AG09309 (cell line): ENCODE results near the gene HSDL1.

Experiments used
- DNase-seq: peaks from one replicate; pipeline ENCODE4 v3.0.0-alpha.2; 2010; ENCODE audit warnings: low read depth
- H3K4me3 ChIP-seq: 2 replicates; pipeline ENCODE4 v1.5.1; 2011; ENCODE audit warnings: mild to moderate bottlenecking, low read depth, low read length, moderate library complexity; ENCODE audit not compliant: control insufficient read depth
- CTCF ChIP-seq: IDR thresholded peaks from 2 replicates; pipeline ENCODE4 v1.5.1; 2011; ENCODE audit warnings: mild to moderate bottlenecking, low read depth, low read length, inconsistent platforms; ENCODE audit not compliant: insufficient read depth, control insufficient read depth; ENCODE audit errors: missing control alignments

Gene HSDL1

GRCh38 chr16:84079664-84080063 lies 65.3 kb downstream of the HSDL1 start:
- DNase-seq, result no peak
- TF ChIP-seq CTCF, result no peak
- no peak overlapping the region for H3K4me3 ChIP-seq

GRCh38 chr16:84075376-84075775 lies 69.6 kb downstream of the HSDL1 start:
- no peak for TF ChIP-seq CTCF
- DNase-seq, result no peak
- H3K4me3 ChIP-seq, result no peak overlapping the region

- no peak for DNase-seq
- TF ChIP-seq CTCF, result no peak
- H3K4me3 ChIP-seq, result no peak overlapping the region
Measured at GRCh38 chr16:84074721-84075120, 70.3 kb downstream of the HSDL1 start.
